Kidney epithelial cell (primary cell): ENCODE data around the gene RAB40B. TPM values are rescaled to one million over a fixed set of nuclear protein-coding genes. Genes with fewer than 3 reads are reported as not detected.

Experiments
- DNase-seq: peaks from one replicate; pipeline ENCODE4 v3.0.0-alpha.2; 2010; ENCODE audit warnings: low read depth
- H3K27me3 ChIP-seq: 2 replicates; pipeline ENCODE4 v1.6.0; 2011; ENCODE audit warnings: low read length; ENCODE audit not compliant: control insufficient read depth, insufficient read depth
- H3K36me3 ChIP-seq: 2 replicates; pipeline ENCODE4 v1.5.1; 2011; ENCODE audit warnings: low read length; ENCODE audit not compliant: control insufficient read depth, insufficient read depth
- H3K4me3 ChIP-seq: 2 replicates; pipeline ENCODE4 v1.5.1; 2011; ENCODE audit warnings: low read depth, mild to moderate bottlenecking, control low read depth, low read length
- total RNA-seq: library from RNA; depleted of rRNA; stranded (reverse); fragments of >200 nt; gene quantifications from 2 replicates; pipeline ENCODE4 v1.2.3, GENCODE V29; 2015
- TF ChIP-seq, protein P1 (sequence below): IDR thresholded peaks from 2 replicates; pipeline ENCODE4 v1.5.1; 2011; ENCODE audit warnings: mild to moderate bottlenecking, moderate library complexity, low read length, control low read depth, inconsistent platforms; ENCODE audit not compliant: insufficient read depth, poor library complexity, severe bottlenecking

RAB40B gene
- total RNA-seq, 1 donor from 2014 or later: 7.3 TPM

DNA sequence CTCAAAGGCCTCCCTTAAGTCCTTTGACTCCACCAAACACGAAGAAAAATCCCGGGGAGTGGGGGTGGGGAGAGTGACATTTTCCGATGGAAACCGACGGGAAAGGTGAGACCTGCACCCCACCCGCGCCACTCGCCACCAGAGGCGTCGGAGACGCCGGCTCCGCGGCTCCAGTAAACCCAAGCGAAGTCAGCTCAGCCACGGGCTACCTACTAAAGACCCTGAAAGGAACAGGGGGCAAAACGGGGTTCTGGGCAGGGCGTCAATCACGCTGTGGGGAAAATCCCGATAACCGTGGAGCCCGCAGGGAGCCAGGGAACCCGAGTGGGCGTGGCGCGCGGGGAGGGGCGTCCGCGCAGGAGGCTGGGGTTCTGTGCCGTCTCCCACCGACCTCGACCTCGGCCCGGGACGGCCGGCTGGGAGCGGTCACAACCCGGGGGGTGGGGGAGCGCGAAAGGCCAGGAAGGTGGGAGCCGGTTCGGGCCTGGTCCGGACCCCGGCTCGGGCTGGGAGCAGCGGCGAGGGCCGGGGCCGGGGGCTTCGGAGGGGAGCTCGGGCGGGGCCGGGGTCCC, 50.8 kb downstream of the RAB40B start:
- H3K36me3 ChIP-seq: peaks cover 4% of the 10 kb centered on the region
- H3K4me3 ChIP-seq: peak overlapping the region; percentile 98
- TF ChIP-seq, protein P1, sequence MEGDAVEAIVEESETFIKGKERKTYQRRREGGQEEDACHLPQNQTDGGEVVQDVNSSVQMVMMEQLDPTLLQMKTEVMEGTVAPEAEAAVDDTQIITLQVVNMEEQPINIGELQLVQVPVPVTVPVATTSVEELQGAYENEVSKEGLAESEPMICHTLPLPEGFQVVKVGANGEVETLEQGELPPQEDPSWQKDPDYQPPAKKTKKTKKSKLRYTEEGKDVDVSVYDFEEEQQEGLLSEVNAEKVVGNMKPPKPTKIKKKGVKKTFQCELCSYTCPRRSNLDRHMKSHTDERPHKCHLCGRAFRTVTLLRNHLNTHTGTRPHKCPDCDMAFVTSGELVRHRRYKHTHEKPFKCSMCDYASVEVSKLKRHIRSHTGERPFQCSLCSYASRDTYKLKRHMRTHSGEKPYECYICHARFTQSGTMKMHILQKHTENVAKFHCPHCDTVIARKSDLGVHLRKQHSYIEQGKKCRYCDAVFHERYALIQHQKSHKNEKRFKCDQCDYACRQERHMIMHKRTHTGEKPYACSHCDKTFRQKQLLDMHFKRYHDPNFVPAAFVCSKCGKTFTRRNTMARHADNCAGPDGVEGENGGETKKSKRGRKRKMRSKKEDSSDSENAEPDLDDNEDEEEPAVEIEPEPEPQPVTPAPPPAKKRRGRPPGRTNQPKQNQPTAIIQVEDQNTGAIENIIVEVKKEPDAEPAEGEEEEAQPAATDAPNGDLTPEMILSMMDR: peak; percentile 9
- H3K27me3 ChIP-seq: no peaks in the 10 kb centered on the region
- DNase-seq: no peak

DNA sequence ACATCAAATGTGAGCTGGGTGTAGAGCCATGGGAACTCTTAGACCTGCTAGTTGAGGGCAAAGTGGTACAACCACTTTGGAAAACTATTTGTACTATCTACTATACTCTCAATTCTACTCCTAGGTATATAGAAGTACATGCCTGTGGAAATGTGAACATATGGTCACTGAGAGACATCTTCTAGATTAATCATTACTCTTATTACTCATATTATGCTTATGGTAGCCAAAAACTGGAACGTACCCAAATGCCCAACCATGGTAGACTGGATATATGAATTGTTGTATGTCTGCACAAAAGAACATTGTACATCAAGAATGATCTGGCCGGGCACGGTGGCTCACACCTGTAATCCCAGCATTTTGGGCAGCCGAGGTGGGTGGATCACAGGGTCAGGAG, 53.0 kb downstream of the RAB40B start:
- TF ChIP-seq, protein P1: no peak
- Histone ChIP-seq H3K4me3 (no peak overlapping the region), H3K27me3 (no peaks in the 10 kb centered on the region), H3K36me3 (peaks cover 4% of the 10 kb centered on the region)
- DNase-seq: no peak

DNA sequence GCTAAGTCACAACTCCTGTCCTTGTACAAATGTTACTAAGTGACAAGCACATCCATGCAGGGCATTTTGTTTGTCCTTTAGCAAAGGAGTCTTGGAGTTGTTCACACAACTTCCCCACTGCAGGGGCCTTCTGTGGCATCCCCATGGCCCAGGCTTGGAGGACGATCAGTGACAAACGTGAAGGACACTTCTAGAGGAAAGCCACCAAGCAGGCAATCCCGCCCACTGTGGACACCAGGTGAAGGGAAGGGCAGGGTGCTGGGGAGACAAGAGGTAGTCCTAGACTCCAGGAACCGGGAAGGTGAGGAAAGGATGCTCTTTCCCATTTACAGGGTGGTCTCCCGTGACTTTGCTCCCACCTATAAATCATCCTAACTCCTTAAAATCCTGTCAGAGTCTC, 54.4 kb downstream of the RAB40B start:
- TF ChIP-seq, protein P1: no peak
- H3K27me3 ChIP-seq: no peaks in the 10 kb centered on the region
- H3K4me3 ChIP-seq: no peak overlapping the region
- no peak for DNase-seq
- H3K36me3 ChIP-seq: peaks cover 4% of the 10 kb centered on the region

DNA sequence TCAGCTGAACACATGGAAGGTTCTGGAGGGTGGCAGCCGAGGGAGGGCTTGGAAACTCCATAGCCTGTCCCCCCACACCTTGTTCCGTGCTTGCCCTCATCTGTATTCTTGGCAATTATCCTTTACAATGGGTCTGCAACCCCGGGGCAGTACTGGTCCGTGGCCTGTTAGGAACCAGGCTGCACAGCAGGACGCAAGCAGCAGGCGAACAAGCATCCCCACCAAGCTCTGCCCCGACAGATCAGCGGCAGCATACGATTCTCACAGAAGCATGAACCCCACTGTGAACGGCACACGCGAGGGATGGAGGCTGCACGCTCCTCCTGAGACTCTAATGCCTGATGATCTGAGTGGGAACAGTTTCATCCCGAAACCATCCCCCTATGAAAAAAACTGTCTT, 56.5 kb downstream of the RAB40B start:
- no peak for DNase-seq
- Histone ChIP-seq H3K4me3 (no peak overlapping the region), H3K36me3 (peaks cover 4% of the 10 kb centered on the region), H3K27me3 (no peaks in the 10 kb centered on the region)
- TF ChIP-seq, protein P1: no peak

DNA sequence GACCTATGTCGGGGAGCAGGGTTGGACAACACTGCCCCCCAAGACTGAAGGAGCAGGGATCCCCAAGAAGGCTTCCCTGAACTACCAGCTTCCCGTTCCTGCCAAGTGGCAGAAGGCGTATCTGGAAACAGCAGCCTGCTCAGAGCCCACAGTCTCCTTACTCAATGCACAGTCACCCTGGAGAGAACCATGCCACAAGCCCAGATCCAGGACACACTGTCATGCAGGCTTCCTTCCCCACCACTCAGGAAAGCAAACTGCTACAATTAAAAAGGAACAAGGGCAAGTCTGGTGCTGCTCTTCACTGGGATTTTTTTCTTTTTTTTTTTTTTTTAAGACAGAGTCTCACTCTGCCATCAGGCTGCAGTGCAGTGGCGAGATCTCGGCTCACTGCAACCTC, 58.5 kb downstream of the RAB40B start:
- DNase-seq: no peak
- Histone ChIP-seq H3K36me3 (peaks cover 4% of the 10 kb centered on the region), H3K4me3 (no peak overlapping the region), H3K27me3 (no peaks in the 10 kb centered on the region)
- TF ChIP-seq, protein P1: no peak

DNA sequence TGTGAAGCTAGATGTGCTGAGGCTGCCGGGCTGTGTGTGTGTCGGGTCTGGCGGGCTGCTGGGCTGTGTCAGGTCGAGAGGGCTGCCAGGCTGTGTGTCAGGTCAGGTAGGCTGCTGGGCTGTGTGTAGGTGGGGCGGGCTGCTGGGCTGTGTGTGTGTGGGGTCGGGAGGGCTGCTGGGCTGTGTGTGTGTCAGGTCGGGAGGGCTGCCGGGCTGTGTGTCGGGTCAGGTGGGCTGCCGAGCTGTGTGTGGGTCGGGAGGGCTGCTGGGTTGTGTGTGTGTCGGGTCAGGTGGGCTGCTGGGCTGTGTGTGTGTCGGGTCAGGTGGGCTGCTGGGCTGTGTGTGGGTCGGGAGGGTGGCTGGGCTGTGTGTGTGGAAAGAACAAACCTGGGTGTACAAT, 58.9 kb downstream of the RAB40B start:
- H3K36me3 ChIP-seq: peaks cover 4% of the 10 kb centered on the region
- no peak overlapping the region for H3K4me3 ChIP-seq
- no peaks in the 10 kb centered on the region for H3K27me3 ChIP-seq
- TF ChIP-seq, protein P1: no peak
- no peak for DNase-seq
